Measurements from ENCODE around the gene RSBN1L. TPM values are rescaled to one million over a fixed set of nuclear protein-coding genes. Genes with fewer than 3 reads are reported as not detected.

RSBN1L gene
- total and polyA plus RNA-seq, 2 donors (not counting 3 experiments of a cell fraction or from before 2014, with no cell fraction given), result 3.0 to 13.1 TPM

- no peak for DNase-seq (ENCODE audit: low read depth, low spot score)
- H3K4me3 ChIP-seq (replicated peaks in 1 of 3; ENCODE audit: insufficient read depth in 1 of 3, low read depth in 1 of 3, low read length in 3 of 3), result no peak overlapping the region
- no peaks in the 10 kb centered on the region for H3K9me1 ChIP-seq (replicated peaks; ENCODE audit: control insufficient read depth, extremely low read depth, insufficient read depth, low read length)
- no peaks in the 10 kb centered on the region for H3K4me1 ChIP-seq (ENCODE audit: control insufficient read depth, extremely low read depth, insufficient read depth, low read length)
- ChIA-PET CTCF (interaction anchor here (1.2 to 2.6 kb wide), 8 partner anchors 10 to 95 kb away, joined by 3 to 18 read pairs (median 6); partner anchors contain the start of genes PHTF2 and TMEM60), POLR2A (no interaction called here)
- no peak overlapping the region for H3K4me2 ChIP-seq (ENCODE audit: insufficient read depth, low read length)
- H3K36me3 ChIP-seq (ENCODE audit: control insufficient read depth in 2 of 2, extremely low read depth in 1 of 2, insufficient read depth in 2 of 2, low read length in 2 of 2), result peaks cover 0 to 3% of the 10 kb centered on the region in 2 experiments
- no peak overlapping the region for H2AFZ ChIP-seq (ENCODE audit: low read depth, low read length)
- H3K9me3 ChIP-seq (replicated peaks; ENCODE audit: control insufficient read depth, insufficient read depth, low read length), result no peaks in the 10 kb centered on the region
- TF ChIP-seq MYC (IDR thresholded peaks at IDR 0.05; ENCODE audit: low read depth, low read length) (no peak), JUN (IDR thresholded peaks at IDR 0.05; ENCODE audit: borderline replicate concordance, insufficient read depth, insufficient read length, low read depth) (no peak), CTCF (IDR thresholded peaks at IDR 0.05; ENCODE audit: extremely low read depth in 1 of 2, insufficient read depth in 1 of 2, low read depth in 1 of 2, low read length in 2 of 2) (no peak), FOS (IDR thresholded peaks at IDR 0.05; ENCODE audit: borderline replicate concordance, insufficient read depth, low read length) (no peak), POLR2AphosphoS5 (IDR thresholded peaks at IDR 0.05; ENCODE audit: insufficient read depth, low read depth, low read length) (no peak), EZH2 (IDR thresholded peaks at IDR 0.05; ENCODE audit: borderline replicate concordance, low read depth, low read length, severe bottlenecking) (no peak), MAX (IDR thresholded peaks at IDR 0.05; ENCODE audit: insufficient read depth, insufficient read length) (no peak)
- intact Hi-C loops (cut with micrococcal nuclease), result no loop called here
- peaks cover 4% of the 10 kb centered on the region for H3K79me2 ChIP-seq (ENCODE audit: control insufficient read depth, insufficient read depth, low read length)
- dilution Hi-C loops (cut with MboI; ENCODE audit: extremely low pct_ligation_motif_present, low sequenced_read_pairs), result no loop called here
- no peaks in the 10 kb centered on the region for H3K27me3 ChIP-seq (ENCODE audit: control insufficient read depth in 2 of 2, insufficient read depth in 2 of 2, low read length in 2 of 2)
- H3K9ac ChIP-seq (replicated peaks; ENCODE audit: extremely low read depth, insufficient read depth, low read length), result no peak overlapping the region
- FAIRE-seq, result no peak
- no peaks in the 10 kb centered on the region for H4K20me1 ChIP-seq (replicated peaks; ENCODE audit: control insufficient read depth, extremely low read depth, insufficient read depth, low read length)
- H3K27ac ChIP-seq (ENCODE audit: insufficient read depth, low read depth, low read length), result no peak overlapping the region
- no TSS peak for BruUV-seq (replicated peaks)
Measured at GRCh38 chr7:77747178-77747577, 50.9 kb downstream of the RSBN1L start.
